Ascending aorta (tissue), 2 donors: Measurements from ENCODE around the gene AOPEP. TPM values are rescaled to one million over a fixed set of nuclear protein-coding genes. Genes with fewer than 3 reads are reported as not detected.

ENCODE experiments used
- DNase-seq, 2 donors: peaks; one replicate each; pipeline ENCODE4 v3.0.0-alpha.2; 2019; ENCODE audit warnings: low spot score in 2 of 2
- H3K27ac ChIP-seq, 2 donors: fragments of 200-600 bp; sonication (generic); one replicate each; pipeline ENCODE4 v1.5.1; 2016 to 2017; ENCODE audit warnings: mild to moderate bottlenecking in 1 of 2
- H3K27me3 ChIP-seq: fragments of 200-600 bp; sonication (generic); one replicate; pipeline ENCODE4 v1.5.1; 2017
- H3K36me3 ChIP-seq, 2 donors: fragments of 200-600 bp; sonication (generic); one replicate each; pipeline ENCODE4 v1.5.1; 2016
- H3K4me1 ChIP-seq, 2 donors: fragments of 200-600 bp; sonication (generic); one replicate each; pipeline ENCODE4 v1.5.1; 2016 to 2017; ENCODE audit warnings: mild to moderate bottlenecking in 1 of 2
- H3K4me3 ChIP-seq, 2 donors: fragments of 200-600 bp; sonication (generic); one replicate each; pipeline ENCODE4 v1.5.1; 2016 to 2017; ENCODE audit warnings: mild to moderate bottlenecking in 1 of 2
- H3K9me3 ChIP-seq, 2 donors: fragments of 200-600 bp; sonication (generic); one replicate each; pipeline ENCODE4 v1.5.1; 2016
- intact Hi-C: fragments of 100-400 bp; cut with DNase I; formaldehyde crosslinking; loops from one replicate; pipeline ENCODE4 v1.15.1; 2023
- total RNA-seq: library from RNA; depleted of rRNA; stranded (reverse); fragments of >200 nt; gene quantifications from one replicate; pipeline ENCODE4 v1.1.0, GENCODE V29; 2016
- TF ChIP-seq, protein P1 (sequence below), 3 experiments: fragments of 200-600 bp in 2 of 3; fragments of 450-650 bp in 1 of 3; sonication (generic) in 2 of 3; IDR thresholded peaks; one replicate each; pipeline ENCODE4 v1.5.1; 2016 to 2019; ENCODE audit warnings: antibody characterized with exemption in 3 of 3, mild to moderate bottlenecking in 1 of 3, moderate library complexity in 1 of 3

AOPEP gene
- total RNA-seq, 1 donor from 2014 or later, result 333 TPM

- intact Hi-C loops, result no loop called here
- H3K9me3 ChIP-seq, result no peaks in the 10 kb centered on the region
- no peaks in the 10 kb centered on the region for H3K36me3 ChIP-seq
- no peak overlapping the region for H3K27ac ChIP-seq
- DNase-seq, result no peak
- no peaks in the 10 kb centered on the region for H3K27me3 ChIP-seq
- TF ChIP-seq, protein P1, sequence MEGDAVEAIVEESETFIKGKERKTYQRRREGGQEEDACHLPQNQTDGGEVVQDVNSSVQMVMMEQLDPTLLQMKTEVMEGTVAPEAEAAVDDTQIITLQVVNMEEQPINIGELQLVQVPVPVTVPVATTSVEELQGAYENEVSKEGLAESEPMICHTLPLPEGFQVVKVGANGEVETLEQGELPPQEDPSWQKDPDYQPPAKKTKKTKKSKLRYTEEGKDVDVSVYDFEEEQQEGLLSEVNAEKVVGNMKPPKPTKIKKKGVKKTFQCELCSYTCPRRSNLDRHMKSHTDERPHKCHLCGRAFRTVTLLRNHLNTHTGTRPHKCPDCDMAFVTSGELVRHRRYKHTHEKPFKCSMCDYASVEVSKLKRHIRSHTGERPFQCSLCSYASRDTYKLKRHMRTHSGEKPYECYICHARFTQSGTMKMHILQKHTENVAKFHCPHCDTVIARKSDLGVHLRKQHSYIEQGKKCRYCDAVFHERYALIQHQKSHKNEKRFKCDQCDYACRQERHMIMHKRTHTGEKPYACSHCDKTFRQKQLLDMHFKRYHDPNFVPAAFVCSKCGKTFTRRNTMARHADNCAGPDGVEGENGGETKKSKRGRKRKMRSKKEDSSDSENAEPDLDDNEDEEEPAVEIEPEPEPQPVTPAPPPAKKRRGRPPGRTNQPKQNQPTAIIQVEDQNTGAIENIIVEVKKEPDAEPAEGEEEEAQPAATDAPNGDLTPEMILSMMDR (IDR thresholded peaks at IDR 0.05), result no peak
- H3K4me3 ChIP-seq, result no peak overlapping the region
- no peaks in the 10 kb centered on the region for H3K4me1 ChIP-seq
Measured at GRCh38 chr9:94693485-94694204, 32.9 kb upstream of the AOPEP start.

DNA sequence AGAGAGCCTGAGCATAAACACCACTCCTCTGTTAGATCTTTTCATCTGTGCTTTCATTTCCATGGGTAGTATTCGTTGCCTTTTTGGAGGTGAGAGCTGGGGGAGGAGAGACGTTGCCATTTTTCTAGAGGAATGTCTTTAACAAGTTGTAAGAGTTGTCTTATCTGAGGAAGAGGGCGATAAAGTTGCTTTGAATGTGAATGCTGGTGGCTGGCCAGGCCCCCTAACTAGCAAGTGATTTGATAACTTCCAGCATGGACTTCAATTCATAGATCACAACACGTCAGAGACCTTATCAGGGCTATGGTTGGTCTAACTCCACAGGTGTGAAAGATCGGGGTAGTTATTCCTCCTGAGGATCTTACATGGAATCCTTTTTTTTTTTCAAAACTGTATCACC lies 30.0 kb upstream of the AOPEP start:
- H3K9me3 ChIP-seq, result no peaks in the 10 kb centered on the region
- H3K27ac ChIP-seq, result no peak overlapping the region
- H3K27me3 ChIP-seq, result no peaks in the 10 kb centered on the region
- DNase-seq, result no peak
- no peak overlapping the region for H3K4me3 ChIP-seq
- intact Hi-C loops, result no loop called here
- H3K4me1 ChIP-seq, result no peaks in the 10 kb centered on the region
- no peaks in the 10 kb centered on the region for H3K36me3 ChIP-seq
- TF ChIP-seq, protein P1 (IDR thresholded peaks at IDR 0.05), result no peak

DNA sequence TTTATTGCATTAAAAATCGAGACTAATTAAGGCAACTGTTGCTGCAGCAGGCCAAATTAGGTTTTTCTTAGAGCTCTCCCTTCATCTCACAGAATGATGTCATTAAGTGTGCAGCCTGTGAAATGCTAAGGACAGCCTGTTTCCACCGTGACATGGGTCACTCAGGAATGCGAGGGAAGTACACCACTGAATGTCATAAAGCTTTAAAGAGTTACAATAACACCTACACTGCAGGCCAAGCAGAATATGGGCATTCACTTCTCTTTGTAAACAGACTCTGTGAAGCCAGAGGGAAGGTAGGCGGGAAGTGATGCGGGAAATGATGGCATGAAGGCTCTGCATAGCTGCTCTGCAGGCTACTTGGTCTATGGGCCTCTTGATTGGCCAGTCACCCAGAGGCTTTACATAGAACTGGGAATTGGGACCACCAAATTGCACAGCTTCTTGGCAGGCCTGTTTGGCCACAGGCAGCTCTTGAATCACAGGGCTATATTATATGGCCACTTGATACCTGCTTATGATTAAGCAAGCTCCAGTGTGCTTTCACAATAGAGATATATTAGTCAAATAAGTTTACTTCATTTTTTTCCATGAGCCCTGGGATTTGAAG lies 28.4 kb upstream of the AOPEP start:
- Histone ChIP-seq H3K9me3 (no peaks in the 10 kb centered on the region), H3K4me3 (no peak overlapping the region), H3K4me1 (no peaks in the 10 kb centered on the region), H3K27ac (no peak overlapping the region), H3K27me3 (no peaks in the 10 kb centered on the region), H3K36me3 (no peaks in the 10 kb centered on the region)
- TF ChIP-seq, protein P1 (IDR thresholded peaks at IDR 0.05), result no peak
- DNase-seq, result no peak
- intact Hi-C loops, result no loop called here

GRCh38 chr9:94699715-94700373 lies 26.7 kb upstream of the AOPEP start:
- no peak for DNase-seq
- H3K27ac ChIP-seq, result no peak overlapping the region
- no peaks in the 10 kb centered on the region for H3K36me3 ChIP-seq
- no peaks in the 10 kb centered on the region for H3K9me3 ChIP-seq
- TF ChIP-seq, protein P1 (IDR thresholded peaks at IDR 0.05), result no peak
- intact Hi-C loops, result no loop called here
- H3K4me3 ChIP-seq, result no peak overlapping the region
- H3K27me3 ChIP-seq, result no peaks in the 10 kb centered on the region
- no peaks in the 10 kb centered on the region for H3K4me1 ChIP-seq

DNA sequence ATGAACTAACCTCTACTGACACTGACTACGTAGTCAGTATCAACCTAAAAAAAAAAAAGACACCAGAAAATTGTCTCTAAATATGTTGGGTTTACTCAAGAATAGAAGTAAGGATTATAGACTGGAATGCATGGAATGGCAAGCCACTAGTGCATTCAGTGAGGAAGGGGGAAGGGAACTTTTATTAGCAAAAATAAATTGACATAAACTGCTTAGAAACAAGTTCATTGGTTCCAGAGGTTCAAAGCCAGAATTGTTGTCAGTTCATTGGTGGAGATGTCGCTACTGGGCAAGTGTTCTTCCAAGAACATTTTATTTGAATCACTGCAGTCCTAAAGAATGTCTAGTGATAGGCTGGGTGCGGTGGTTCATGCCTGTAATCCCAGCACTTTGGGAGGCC lies 26.1 kb upstream of the AOPEP start:
- Histone ChIP-seq H3K27ac (no peak overlapping the region), H3K4me1 (no peaks in the 10 kb centered on the region), H3K9me3 (no peaks in the 10 kb centered on the region), H3K36me3 (no peaks in the 10 kb centered on the region), H3K27me3 (no peaks in the 10 kb centered on the region), H3K4me3 (no peak overlapping the region)
- intact Hi-C loops, result no loop called here
- TF ChIP-seq, protein P1 (IDR thresholded peaks at IDR 0.05), result no peak
- DNase-seq, result no peak
